CD4-positive, alpha-beta T cell treated with Interleukin-21 for 1 hour (primary cell): ENCODE measurements around the gene SRGAP3.

Source experiments
- DNase-seq: peaks from one replicate; pipeline ENCODE4 v3.0.0-alpha.2; 2020

SRGAP3 gene

GRCh38 chr3:9036404-9037131 lies 212.9 kb downstream of the SRGAP3 start:
- no peak for DNase-seq

- no peak for DNase-seq
Measured at GRCh38 chr3:9035961-9036360, 213.5 kb downstream of the SRGAP3 start.

- no peak for DNase-seq
Measured at GRCh38 chr3:9035473-9035872, 214.0 kb downstream of the SRGAP3 start.

- no peak for DNase-seq
Measured at GRCh38 chr3:9033867-9034266, 215.6 kb downstream of the SRGAP3 start.

- no peak for DNase-seq
Measured at GRCh38 chr3:9032231-9032777, 217.1 kb downstream of the SRGAP3 start.

- no peak for DNase-seq
Measured at GRCh38 chr3:9030034-9030433, 219.4 kb downstream of the SRGAP3 start.

- no peak for DNase-seq
Measured at GRCh38 chr3:9028134-9028533, 221.3 kb downstream of the SRGAP3 start.

GRCh38 chr3:9026320-9027045 lies 223.0 kb downstream of the SRGAP3 start:
- DNase-seq, result no peak

GRCh38 chr3:9024341-9024740 lies 225.1 kb downstream of the SRGAP3 start:
- DNase-seq, result no peak

- no peak for DNase-seq
Measured at GRCh38 chr3:9023226-9023590, 226.2 kb downstream of the SRGAP3 start.

GRCh38 chr3:9022305-9023225 lies 226.9 kb downstream of the SRGAP3 start:
- no peak for DNase-seq

GRCh38 chr3:9021271-9022009 lies 228.0 kb downstream of the SRGAP3 start:
- no peak for DNase-seq

GRCh38 chr3:9020426-9020825 lies 229.0 kb downstream of the SRGAP3 start:
- no peak for DNase-seq

- DNase-seq, result no peak
Measured at GRCh38 chr3:9019259-9019961, 230.0 kb downstream of the SRGAP3 start.

- DNase-seq, result no peak
Measured at GRCh38 chr3:9015250-9015649, 234.2 kb downstream of the SRGAP3 start.

GRCh38 chr3:9013782-9014563 lies 235.5 kb downstream of the SRGAP3 start:
- DNase-seq, result no peak

- DNase-seq, result no peak
Measured at GRCh38 chr3:9012521-9012920, 236.9 kb downstream of the SRGAP3 start.

GRCh38 chr3:9009976-9010545 lies 239.4 kb downstream of the SRGAP3 start:
- DNase-seq, result no peak

- no peak for DNase-seq
Measured at GRCh38 chr3:9008550-9009255, 240.7 kb downstream of the SRGAP3 start.

GRCh38 chr3:9007928-9008327 lies 241.5 kb downstream of the SRGAP3 start:
- no peak for DNase-seq
